Hepatic stellate cell (primary cell): ENCODE measurements around the gene SPO11.

Experiments
- DNase-seq: peaks from one replicate; pipeline ENCODE4 v3.0.0; 2011; ENCODE audit warnings: low spot score

SPO11 gene

GRCh38 chr20:57377350-57377749 is 47.7 kb downstream of the SPO11 start:
- no peak for DNase-seq

- DNase-seq, result no peak
Observed at GRCh38 chr20:57378107-57378506, 48.5 kb downstream of the SPO11 start.

- DNase-seq, result no peak
Observed at GRCh38 chr20:57378646-57379262, 49.2 kb downstream of the SPO11 start.

GRCh38 chr20:57379263-57379647 is 49.7 kb downstream of the SPO11 start:
- no peak for DNase-seq

- DNase-seq, result no peak
Observed at GRCh38 chr20:57380081-57380750, 50.6 kb downstream of the SPO11 start.

- DNase-seq, result peak; percentile 86
Observed at GRCh38 chr20:57381596-57382503, 52.2 kb downstream of the SPO11 start.

GRCh38 chr20:57382516-57382915 is 52.9 kb downstream of the SPO11 start:
- no peak for DNase-seq

GRCh38 chr20:57383447-57384347 is 54.1 kb downstream of the SPO11 start:
- DNase-seq, result no peak

- no peak for DNase-seq
Observed at GRCh38 chr20:57384486-57384885, 54.9 kb downstream of the SPO11 start.

GRCh38 chr20:57384953-57385761 is 55.6 kb downstream of the SPO11 start:
- no peak for DNase-seq

- DNase-seq, result no peak
Observed at GRCh38 chr20:57385940-57386339, 56.3 kb downstream of the SPO11 start.

- DNase-seq, result no peak
Observed at GRCh38 chr20:57386762-57387161, 57.2 kb downstream of the SPO11 start.

GRCh38 chr20:57387463-57387862 is 57.9 kb downstream of the SPO11 start:
- DNase-seq, result no peak

- no peak for DNase-seq
Observed at GRCh38 chr20:57387945-57388371, 58.4 kb downstream of the SPO11 start.

GRCh38 chr20:57388953-57389694 is 59.5 kb downstream of the SPO11 start:
- DNase-seq, result peak; percentile 60

- DNase-seq, result no peak
Observed at GRCh38 chr20:57389695-57390603, 60.3 kb downstream of the SPO11 start.

GRCh38 chr20:57390604-57391438 is 61.2 kb downstream of the SPO11 start, which contains the start of gene RBM38:
TSS of gene RBM38 (plus strand) at chr20:57391396. CDS start at chr20:57391582, 186 bp downstream.
- DNase-seq, result peak; percentile 87
